ENCODE data around the gene TMEM14B.

Gene TMEM14B

DNA sequence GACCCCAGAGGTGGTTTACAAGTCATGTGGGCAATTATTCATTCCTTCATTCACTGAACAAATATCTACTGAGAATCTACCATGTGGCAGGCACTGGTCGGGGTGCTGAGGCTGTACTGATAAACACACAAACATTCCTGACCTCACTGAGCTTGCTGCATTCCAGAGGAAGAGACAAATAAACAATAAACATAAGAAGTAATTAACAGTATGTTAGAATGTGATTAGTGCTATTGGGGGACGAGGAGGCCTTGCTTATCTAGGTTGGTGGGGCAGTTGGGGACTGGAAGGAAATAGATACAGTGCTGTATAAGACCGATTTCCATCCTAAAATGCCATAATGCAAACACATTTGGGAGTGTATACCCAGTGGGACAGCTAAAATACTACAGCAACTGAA is 46.6 kb downstream of the TMEM14B start:
- no peak for TF ChIP-seq TOX (CRISPR knock-in tag; IDR thresholded peaks at IDR 0.05; ENCODE audit: borderline replicate concordance)
- no peak for TF ChIP-seq ISL1 (CRISPR knock-in tag; IDR thresholded peaks at IDR 0.05)
- TF ChIP-seq, protein P1, sequence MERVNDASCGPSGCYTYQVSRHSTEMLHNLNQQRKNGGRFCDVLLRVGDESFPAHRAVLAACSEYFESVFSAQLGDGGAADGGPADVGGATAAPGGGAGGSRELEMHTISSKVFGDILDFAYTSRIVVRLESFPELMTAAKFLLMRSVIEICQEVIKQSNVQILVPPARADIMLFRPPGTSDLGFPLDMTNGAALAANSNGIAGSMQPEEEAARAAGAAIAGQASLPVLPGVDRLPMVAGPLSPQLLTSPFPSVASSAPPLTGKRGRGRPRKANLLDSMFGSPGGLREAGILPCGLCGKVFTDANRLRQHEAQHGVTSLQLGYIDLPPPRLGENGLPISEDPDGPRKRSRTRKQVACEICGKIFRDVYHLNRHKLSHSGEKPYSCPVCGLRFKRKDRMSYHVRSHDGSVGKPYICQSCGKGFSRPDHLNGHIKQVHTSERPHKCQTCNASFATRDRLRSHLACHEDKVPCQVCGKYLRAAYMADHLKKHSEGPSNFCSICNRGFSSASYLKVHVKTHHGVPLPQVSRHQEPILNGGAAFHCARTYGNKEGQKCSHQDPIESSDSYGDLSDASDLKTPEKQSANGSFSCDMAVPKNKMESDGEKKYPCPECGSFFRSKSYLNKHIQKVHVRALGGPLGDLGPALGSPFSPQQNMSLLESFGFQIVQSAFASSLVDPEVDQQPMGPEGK (CRISPR knock-in tag; IDR thresholded peaks at IDR 0.05; ENCODE audit: borderline replicate concordance) = no peak
- TF ChIP-seq ZFP3 (CRISPR knock-in tag; IDR thresholded peaks at IDR 0.05) = no peak
- no peak for ATAC-seq

DNA sequence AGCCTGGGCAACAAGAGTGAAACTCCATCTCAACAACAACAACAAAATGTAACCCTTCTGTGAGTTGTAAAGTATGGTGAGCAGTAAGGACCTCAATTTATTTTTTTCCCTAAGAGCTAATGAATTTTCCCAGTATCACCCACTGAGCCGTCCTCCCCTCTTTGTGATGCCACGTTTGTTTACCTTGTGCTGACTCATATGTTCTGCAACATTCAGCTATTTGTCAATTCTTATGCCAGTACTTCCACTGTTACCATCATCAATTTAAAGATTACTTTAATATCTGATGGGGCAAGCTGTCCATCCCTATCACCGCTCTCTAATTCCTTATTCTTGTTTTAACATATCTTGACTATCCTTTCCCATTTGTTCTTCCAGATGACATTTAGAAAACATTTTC is 53.2 kb downstream of the TMEM14B start:
- no peak for TF ChIP-seq ZFP3 (CRISPR knock-in tag; IDR thresholded peaks at IDR 0.05)
- no peak for TF ChIP-seq ARNTL (CRISPR knock-in tag; IDR thresholded peaks at IDR 0.05; ENCODE audit: borderline replicate concordance, low read depth)
- no peak for TF ChIP-seq ZNF8 (CRISPR knock-in tag; IDR thresholded peaks at IDR 0.05)
- TF ChIP-seq, protein P2, sequence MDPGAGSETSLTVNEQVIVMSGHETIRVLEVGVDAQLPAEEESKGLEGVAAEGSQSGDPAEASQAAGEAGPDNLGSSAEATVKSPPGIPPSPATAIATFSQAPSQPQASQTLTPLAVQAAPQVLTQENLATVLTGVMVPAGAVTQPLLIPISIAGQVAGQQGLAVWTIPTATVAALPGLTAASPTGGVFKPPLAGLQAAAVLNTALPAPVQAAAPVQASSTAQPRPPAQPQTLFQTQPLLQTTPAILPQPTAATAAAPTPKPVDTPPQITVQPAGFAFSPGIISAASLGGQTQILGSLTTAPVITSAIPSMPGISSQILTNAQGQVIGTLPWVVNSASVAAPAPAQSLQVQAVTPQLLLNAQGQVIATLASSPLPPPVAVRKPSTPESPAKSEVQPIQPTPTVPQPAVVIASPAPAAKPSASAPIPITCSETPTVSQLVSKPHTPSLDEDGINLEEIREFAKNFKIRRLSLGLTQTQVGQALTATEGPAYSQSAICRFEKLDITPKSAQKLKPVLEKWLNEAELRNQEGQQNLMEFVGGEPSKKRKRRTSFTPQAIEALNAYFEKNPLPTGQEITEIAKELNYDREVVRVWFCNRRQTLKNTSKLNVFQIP (CRISPR knock-in tag; IDR thresholded peaks at IDR 0.05; ENCODE audit: borderline replicate concordance, low read depth) = no peak
- no peak for TF ChIP-seq ESRRG (CRISPR knock-in tag; IDR thresholded peaks at IDR 0.05)
- TF ChIP-seq ZFP30 (CRISPR knock-in tag; IDR thresholded peaks at IDR 0.05) = no peak
- no peak for TF ChIP-seq ISL1 (CRISPR knock-in tag; IDR thresholded peaks at IDR 0.05)
- TF ChIP-seq ZC3H10 (CRISPR knock-in tag; IDR thresholded peaks at IDR 0.05) = no peak
- TF ChIP-seq RARB (CRISPR knock-in tag; IDR thresholded peaks at IDR 0.05) = no peak
- TF ChIP-seq SNAI2 (CRISPR knock-in tag; IDR thresholded peaks at IDR 0.05) = no peak
- TF ChIP-seq PPARA (CRISPR knock-in tag; IDR thresholded peaks at IDR 0.05; ENCODE audit: borderline replicate concordance) = no peak
- TF ChIP-seq OSR1 (CRISPR knock-in tag; IDR thresholded peaks at IDR 0.05) = no peak
- TF ChIP-seq, protein P3, sequence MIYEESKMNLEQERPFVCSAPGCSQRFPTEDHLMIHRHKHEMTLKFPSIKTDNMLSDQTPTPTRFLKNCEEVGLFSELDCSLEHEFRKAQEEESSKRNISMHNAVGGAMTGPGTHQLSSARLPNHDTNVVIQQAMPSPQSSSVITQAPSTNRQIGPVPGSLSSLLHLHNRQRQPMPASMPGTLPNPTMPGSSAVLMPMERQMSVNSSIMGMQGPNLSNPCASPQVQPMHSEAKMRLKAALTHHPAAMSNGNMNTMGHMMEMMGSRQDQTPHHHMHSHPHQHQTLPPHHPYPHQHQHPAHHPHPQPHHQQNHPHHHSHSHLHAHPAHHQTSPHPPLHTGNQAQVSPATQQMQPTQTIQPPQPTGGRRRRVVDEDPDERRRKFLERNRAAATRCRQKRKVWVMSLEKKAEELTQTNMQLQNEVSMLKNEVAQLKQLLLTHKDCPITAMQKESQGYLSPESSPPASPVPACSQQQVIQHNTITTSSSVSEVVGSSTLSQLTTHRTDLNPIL (CRISPR knock-in tag; IDR thresholded peaks at IDR 0.05; ENCODE audit: low read depth) = no peak
- TF ChIP-seq, protein P4, sequence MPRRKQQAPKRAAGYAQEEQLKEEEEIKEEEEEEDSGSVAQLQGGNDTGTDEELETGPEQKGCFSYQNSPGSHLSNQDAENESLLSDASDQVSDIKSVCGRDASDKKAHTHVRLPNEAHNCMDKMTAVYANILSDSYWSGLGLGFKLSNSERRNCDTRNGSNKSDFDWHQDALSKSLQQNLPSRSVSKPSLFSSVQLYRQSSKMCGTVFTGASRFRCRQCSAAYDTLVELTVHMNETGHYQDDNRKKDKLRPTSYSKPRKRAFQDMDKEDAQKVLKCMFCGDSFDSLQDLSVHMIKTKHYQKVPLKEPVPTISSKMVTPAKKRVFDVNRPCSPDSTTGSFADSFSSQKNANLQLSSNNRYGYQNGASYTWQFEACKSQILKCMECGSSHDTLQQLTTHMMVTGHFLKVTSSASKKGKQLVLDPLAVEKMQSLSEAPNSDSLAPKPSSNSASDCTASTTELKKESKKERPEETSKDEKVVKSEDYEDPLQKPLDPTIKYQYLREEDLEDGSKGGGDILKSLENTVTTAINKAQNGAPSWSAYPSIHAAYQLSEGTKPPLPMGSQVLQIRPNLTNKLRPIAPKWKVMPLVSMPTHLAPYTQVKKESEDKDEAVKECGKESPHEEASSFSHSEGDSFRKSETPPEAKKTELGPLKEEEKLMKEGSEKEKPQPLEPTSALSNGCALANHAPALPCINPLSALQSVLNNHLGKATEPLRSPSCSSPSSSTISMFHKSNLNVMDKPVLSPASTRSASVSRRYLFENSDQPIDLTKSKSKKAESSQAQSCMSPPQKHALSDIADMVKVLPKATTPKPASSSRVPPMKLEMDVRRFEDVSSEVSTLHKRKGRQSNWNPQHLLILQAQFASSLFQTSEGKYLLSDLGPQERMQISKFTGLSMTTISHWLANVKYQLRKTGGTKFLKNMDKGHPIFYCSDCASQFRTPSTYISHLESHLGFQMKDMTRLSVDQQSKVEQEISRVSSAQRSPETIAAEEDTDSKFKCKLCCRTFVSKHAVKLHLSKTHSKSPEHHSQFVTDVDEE (CRISPR knock-in tag; IDR thresholded peaks at IDR 0.05) = no peak
- no peak for TF ChIP-seq CSDC2 (CRISPR knock-in tag; IDR thresholded peaks at IDR 0.05)

DNA sequence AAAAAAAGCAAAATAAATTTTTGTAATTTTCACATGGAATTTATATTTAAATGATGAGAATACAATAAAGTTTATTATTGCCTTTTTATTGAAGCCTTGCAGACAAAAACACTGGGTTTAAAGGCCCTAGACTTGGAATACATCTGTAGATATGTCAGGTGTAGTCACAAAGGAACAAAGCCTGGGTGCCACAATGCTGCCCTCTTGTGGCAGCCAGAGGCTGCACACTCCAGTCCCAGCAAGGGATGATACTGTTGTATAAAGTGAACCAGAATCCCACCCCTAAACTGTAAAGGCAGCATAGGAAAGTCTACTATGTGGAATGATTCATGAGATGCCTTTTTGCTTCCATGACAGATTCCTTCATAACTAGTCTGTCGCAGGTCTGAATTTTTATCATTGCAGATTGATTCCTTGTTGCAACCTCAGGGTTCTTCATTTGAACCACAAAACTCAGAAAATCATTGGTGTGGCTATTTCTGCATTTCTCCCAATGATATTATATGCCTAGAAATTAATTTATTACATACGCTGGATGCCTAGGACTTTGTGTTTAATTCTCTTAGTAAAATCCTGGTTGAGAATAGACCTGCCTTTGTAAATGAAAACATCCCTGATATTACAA is 53.7 kb downstream of the TMEM14B start:
- ATAC-seq = peak; percentile 100

More for the DNA sequence above, 53.2 kb downstream of the TMEM14B start:
- peak; percentile 21; the same call in 2 of the 3 replicates for ATAC-seq

More for the DNA sequence above, 53.7 kb downstream of the TMEM14B start:
- TF ChIP-seq, protein P4 (CRISPR knock-in tag; IDR thresholded peaks at IDR 0.05) = no peak
- TF ChIP-seq TCF4 (CRISPR knock-in tag; IDR thresholded peaks at IDR 0.05; ENCODE audit: borderline replicate concordance) (no peak), ZNF8 (CRISPR knock-in tag; IDR thresholded peaks at IDR 0.05) (no peak), ISL1 (CRISPR knock-in tag; IDR thresholded peaks at IDR 0.05) (no peak), PPARA (CRISPR knock-in tag; IDR thresholded peaks at IDR 0.05; ENCODE audit: borderline replicate concordance) (no peak), ESRRG (CRISPR knock-in tag; IDR thresholded peaks at IDR 0.05) (no peak), ARNTL (CRISPR knock-in tag; IDR thresholded peaks at IDR 0.05; ENCODE audit: borderline replicate concordance, low read depth) (no peak), OSR1 (CRISPR knock-in tag; IDR thresholded peaks at IDR 0.05) (no peak), ZC3H10 (CRISPR knock-in tag; IDR thresholded peaks at IDR 0.05) (no peak), ZFP3 (CRISPR knock-in tag; IDR thresholded peaks at IDR 0.05) (no peak), RARB (CRISPR knock-in tag; IDR thresholded peaks at IDR 0.05) (no peak), SNAI2 (CRISPR knock-in tag; IDR thresholded peaks at IDR 0.05) (no peak), ZNF70 (CRISPR knock-in tag; IDR thresholded peaks at IDR 0.05) (no peak), TOX (CRISPR knock-in tag; IDR thresholded peaks at IDR 0.05; ENCODE audit: borderline replicate concordance) (no peak), GLIS3 (CRISPR knock-in tag; IDR thresholded peaks at IDR 0.05) (no peak)
- TF ChIP-seq, protein P3 (CRISPR knock-in tag; IDR thresholded peaks at IDR 0.05; ENCODE audit: low read depth) = no peak
- TF ChIP-seq, protein P1 (CRISPR knock-in tag; IDR thresholded peaks at IDR 0.05; ENCODE audit: borderline replicate concordance) = no peak
